ENCODE data around the gene AEBP1. TPM values are rescaled to one million over a fixed set of nuclear protein-coding genes. Genes with fewer than 3 reads are reported as not detected.

Gene AEBP1
- total and polyA plus RNA-seq, 2 of the 4 experiments (the other 2 are of a cell fraction): 1.1 to 5.7 TPM

GRCh38 chr7:44103566-44103922 lies 601 bp upstream of the AEBP1 start:
- Histone ChIP-seq H2BK5ac (ENCODE audit: low read depth, low read length, poor library complexity, severe bottlenecking) (no peak overlapping the region), H2BK15ac (ENCODE audit: low read depth, low read length) (no peak overlapping the region), H3K79me1 (ENCODE audit: low read depth in 1 of 2, low read length in 2 of 2) (no peaks in the 10 kb centered on the region; a peak in 1 of 4 replicates), H3K4me3 (ENCODE audit: insufficient read depth, low read depth, low read length) (no peak overlapping the region), H3K9me3 (ENCODE audit: control insufficient read depth, insufficient read depth, low read length) (no peaks in the 10 kb centered on the region), H4K91ac (ENCODE audit: insufficient read depth, low read depth, low read length) (no peak overlapping the region), H3K56ac (ENCODE audit: extremely low read depth, insufficient read depth, low read length) (no peak overlapping the region), H3K27ac (ENCODE audit: insufficient read depth, low read length) (no peak overlapping the region), H2AFZ (replicated peaks; ENCODE audit: low read length, poor library complexity) (no peak overlapping the region), H3K36me3 (ENCODE audit: control insufficient read depth, insufficient read depth, low read length) (no peaks in the 10 kb centered on the region), H3K9ac (ENCODE audit: low read depth, low read length) (no peak overlapping the region), H3K4me1 (ENCODE audit: control insufficient read depth, insufficient read depth, low read length) (peaks cover 36% of the 10 kb centered on the region), H4K5ac (ENCODE audit: low read depth, low read length) (no peak overlapping the region), H3K27me3 (ENCODE audit: control insufficient read depth, insufficient read depth, low read length) (no peaks in the 10 kb centered on the region), H2BK120ac (ENCODE audit: low read depth, low read length) (no peak overlapping the region), H3K18ac (ENCODE audit: low read depth, low read length) (no peak overlapping the region), H2AK5ac (ENCODE audit: low read depth, low read length) (no peak overlapping the region), H2AK9ac (replicated peaks; ENCODE audit: low read depth, low read length, poor library complexity) (peak overlapping the region; percentile 33), H3K4me2 (ENCODE audit: low read depth, low read length) (no peak overlapping the region), H3K9me1 (ENCODE audit: insufficient read depth, low read length) (peaks cover 25% of the 10 kb centered on the region), H3K23ac (ENCODE audit: low read depth, low read length) (no peak overlapping the region), H3K14ac (replicated peaks; ENCODE audit: low read depth, low read length) (peak overlapping the region; percentile 36; the same call in 1 of the 2 replicates), H4K8ac (ENCODE audit: low read depth in 2 of 2, low read length in 2 of 2) (no peak overlapping the region), H4K20me1 (ENCODE audit: insufficient read depth, low read length) (no peaks in the 10 kb centered on the region), H2BK20ac (ENCODE audit: low read depth, low read length) (no peak overlapping the region), H3K4ac (ENCODE audit: low read depth, low read length) (0 out of 2 replicates have a peak overlapping the region, but pooled peaks have one; percentile 31)
- ATAC-seq (ENCODE audit: low read depth) (no peak), DNase-seq (no peak)
- in situ Hi-C loops (cut with MboI; ENCODE audit: low sequenced_read_pairs) (no loop called here), intact Hi-C loops (cut with micrococcal nuclease) (no loop called here), dilution Hi-C loops (cut with HindIII; ENCODE audit: low sequenced_read_pairs, unreplicated experiment) (no loop called here)
- BruUV-seq (replicated peaks): no TSS peak
- WGBS, 2 experiments (ENCODE audit: extremely low coverage in 2 of 2, insufficient read length in 1 of 2): 80% methylated on average over 1 of the region's 8 CpGs; no CpG with 5 or more reads in 1 of the 2 experiments
- TF ChIP-seq RAD21 (IDR thresholded peaks at IDR 0.05; ENCODE audit: low read length) (no peak), ELK1 (IDR thresholded peaks at IDR 0.05; ENCODE audit: borderline replicate concordance, low read depth, low read length) (no peak), RCOR1 (IDR thresholded peaks at IDR 0.05; ENCODE audit: insufficient replicate concordance, low read length) (no peak), NFE2L2 (IDR thresholded peaks at IDR 0.05; ENCODE audit: low read depth, low read length) (no peak), SMC3 (IDR thresholded peaks at IDR 0.05; ENCODE audit: low read depth, low read length) (no peak), CHD1 (IDR thresholded peaks at IDR 0.05; ENCODE audit: low read depth, low read length) (no peak), MXI1 (IDR thresholded peaks at IDR 0.05; ENCODE audit: borderline replicate concordance, low read depth, low read length) (no peak), BHLHE40 (IDR thresholded peaks at IDR 0.05; ENCODE audit: low read depth, low read length) (no peak), FOS (IDR thresholded peaks at IDR 0.05; ENCODE audit: low read depth, low read length) (no peak)
- CTCF ChIA-PET: no interaction called here
- POLR2A ChIA-PET (ENCODE audit: unreplicated experiment): no interaction called here
